B cell (primary cell): Measurements from ENCODE around the gene SHC3. TPM values are rescaled to one million over a fixed set of nuclear protein-coding genes. Genes with fewer than 3 reads are reported as not detected.

Experiments
- ATAC-seq: fragments of 200-7000 bp; cut with Tn5 transposase; one replicate; pipeline ENCODE4 v1.10.0; 2021; ENCODE audit warnings: low read depth, mild to moderate bottlenecking, moderate number of reproducible peaks, moderate library complexity
- CTCF ChIA-PET: fragments of 350-600 bp; sonication (Branson Sonifier 250); formaldehyde crosslinking; loops from one replicate; lab custom pipeline; 2021; ENCODE audit warnings: antibody characterized with exemption, inconsistent platforms; lab: Charles Lee
- POLR2A ChIA-PET: fragments of 350-600 bp; sonication (Branson Sonifier 250); formaldehyde crosslinking; loops from one replicate; lab custom pipeline; 2021; ENCODE audit warnings: antibody characterized with exemption; lab: Charles Lee
- DNase-seq: peaks from one replicate; pipeline ENCODE4 v3.0.0; 2013
- H2AFZ ChIP-seq: 2 replicates; pipeline ENCODE4 v1.6.1; 2012; ENCODE audit warnings: mild to moderate bottlenecking, low read depth, low read length; ENCODE audit not compliant: insufficient read depth, poor library complexity, severe bottlenecking
- H3K27ac ChIP-seq, 2 donors: 1 replicate in 1 of 2; 2 replicates in 1 of 2; pipeline ENCODE4 v1.5.1; 2012 to 2013; ENCODE audit warnings: low read length in 2 of 2, mild to moderate bottlenecking in 2 of 2, moderate library complexity in 1 of 2
- H3K27me3 ChIP-seq, 4 experiments: fragments of 200-600 bp in 1 of 4; sonication (generic) in 1 of 4; replicated peaks in 1 of 4; 1 replicate in 2 of 4; 2 replicates in 2 of 4; pipeline versions ENCODE4 v1.6.1 to v1.7.0; 2013 to 2016; ENCODE audit warnings: low read length in 3 of 4, mild to moderate bottlenecking in 2 of 4, mixed read lengths in 1 of 4, moderate library complexity in 1 of 4; ENCODE audit not compliant: insufficient read depth in 4 of 4, control insufficient read depth in 3 of 4; ENCODE audit errors: control extremely low read depth in 1 of 4
- H3K36me3 ChIP-seq, 2 experiments: replicated peaks in 1 of 2; 1 replicate in 1 of 2; 2 replicates in 1 of 2; pipeline versions ENCODE4 v1.6.1 to v1.7.1; 2013; ENCODE audit warnings: low read length in 1 of 2; ENCODE audit not compliant: insufficient read depth in 2 of 2, control insufficient read depth in 1 of 2; ENCODE audit errors: control extremely low read depth in 1 of 2, extremely low read depth in 1 of 2
- H3K4me1 ChIP-seq, 2 donors: fragments of 200-600 bp in 1 of 2; sonication (generic) in 1 of 2; 1 replicate in 1 of 2; 2 replicates in 1 of 2; pipeline versions ENCODE4 v1.5.1 to v1.6.1; 2013 to 2017; ENCODE audit warnings: low read length in 2 of 2; ENCODE audit not compliant: control insufficient read depth in 2 of 2, insufficient read depth in 2 of 2
- H3K4me2 ChIP-seq: replicated peaks from 2 replicates; pipeline ENCODE3; 2012; ENCODE audit warnings: mild to moderate bottlenecking, low read depth, low read length; ENCODE audit not compliant: poor library complexity, severe bottlenecking
- H3K4me3 ChIP-seq, 5 experiments: fragments of 200-600 bp in 1 of 5; sonication (generic) in 1 of 5; 1 replicate in 3 of 5; 2 replicates in 2 of 5; pipeline versions ENCODE4 v1.5.1 to v1.7.0; 2011 to 2016; ENCODE audit warnings: low read length in 4 of 5, mild to moderate bottlenecking in 4 of 5, low read depth in 2 of 5, control low read depth in 1 of 5, moderate library complexity in 1 of 5; ENCODE audit not compliant: insufficient read depth in 1 of 5; ENCODE audit errors: control extremely low read depth in 1 of 5, extremely low read depth in 1 of 5
- H3K79me2 ChIP-seq: fragments of 200-600 bp; sonication (generic); one replicate; pipeline ENCODE4 v1.6.0; 2016; ENCODE audit warnings: low read length; ENCODE audit not compliant: control insufficient read depth, insufficient read depth
- H3K9ac ChIP-seq: fragments of 200-600 bp; sonication (generic); 2 replicates; pipeline ENCODE4 v1.6.1; 2017; ENCODE audit warnings: mild to moderate bottlenecking, low read length, moderate library complexity
- H3K9me3 ChIP-seq, 3 donors: one replicate each; pipeline versions ENCODE4 v1.6.1 to v1.7.1; 2013; ENCODE audit warnings: low read length in 2 of 3; ENCODE audit not compliant: control insufficient read depth in 2 of 3, insufficient read depth in 1 of 3; ENCODE audit errors: control extremely low read depth in 1 of 3
- H4K20me1 ChIP-seq: 2 replicates; pipeline ENCODE4 v1.6.0; 2012; ENCODE audit warnings: mild to moderate bottlenecking, low read length; ENCODE audit not compliant: insufficient read depth, control insufficient read depth, poor library complexity, severe bottlenecking
- H3K27ac Mint-ChIP-seq: one replicate; pipeline ENCODE4 v1.8.0; 2021; ENCODE audit warnings: mixed read lengths
- H3K27me3 Mint-ChIP-seq: one replicate; pipeline ENCODE4 v1.8.0; 2021; ENCODE audit warnings: mixed read lengths
- H3K4me1 Mint-ChIP-seq: one replicate; pipeline ENCODE4 v1.8.0; 2021; ENCODE audit warnings: mixed read lengths
- H3K4me3 Mint-ChIP-seq: one replicate; pipeline ENCODE4 v1.8.0; 2021; ENCODE audit warnings: mixed read lengths
- H3K9me3 Mint-ChIP-seq: one replicate; pipeline ENCODE4 v1.8.0; 2022; ENCODE audit warnings: mixed read lengths; ENCODE audit not compliant: insufficient read depth
- EZH2 ChIP-seq: IDR thresholded peaks from 2 replicates; pipeline ENCODE4 v1.6.1; 2012; ENCODE audit warnings: borderline replicate concordance, low read depth, mild to moderate bottlenecking, moderate library complexity, low read length; ENCODE audit not compliant: insufficient read depth, poor library complexity, severe bottlenecking
- WGBS: methylation state at CpG from one replicate; pipeline ENCODE4 v1.1.5; 2013; ENCODE audit warnings: missing lambda C conversion rate; ENCODE audit not compliant: insufficient coverage; 5-methylcytosine and 5-hydroxymethylcytosine counted together
- intact Hi-C: fragments of 100-400 bp; cut with micrococcal nuclease; formaldehyde crosslinking; loops from one replicate; pipeline ENCODE4 v1.10.0; 2022
- polyA plus RNA-seq: library from polyadenylated mRNA; depleted of rRNA; stranded (reverse); fragments of >200 nt; gene quantifications from 2 replicates; pipeline ENCODE4 v1.2.3, GENCODE V29; 2012
- total RNA-seq, 2 donors: library from RNA; stranded (reverse); fragments of 120-200 nt in 1 of 2; gene quantifications; 1 replicate in 1 of 2; 2 replicates in 1 of 2; pipeline versions ENCODE4 v1.2.3 to v1.2.4, GENCODE V29; 2013 to 2022
- TF ChIP-seq, protein P1 (sequence below): fragments of 200-600 bp; IDR thresholded peaks from one replicate; pipeline ENCODE4 v1.8.0; 2022; ENCODE audit warnings: antibody characterized with exemption, mild to moderate bottlenecking

SHC3 gene
- total and polyA plus RNA-seq, 2 donors (not counting 1 experiment from before 2014, with no cell fraction given), result 0.03 TPM; not detected in 1

GRCh38 chr9:89104821-89105220 is 73.8 kb downstream of the SHC3 start:
- ChIA-PET CTCF (no interaction called here), POLR2A (no interaction called here)
- no peaks in the 10 kb centered on the region for H3K36me3 ChIP-seq
- peaks cover 0 to 4% (median under 1%) of the 10 kb centered on the region in 4 experiments for H3K27me3 ChIP-seq
- no peaks in the 10 kb centered on the region for H3K9me3 Mint-ChIP-seq
- H3K27ac Mint-ChIP-seq, result no peak overlapping the region
- DNase-seq (no peak), ATAC-seq (no peak)
- H3K4me1 Mint-ChIP-seq, result no peaks in the 10 kb centered on the region
- H3K9me3 ChIP-seq, result no peaks in the 10 kb centered on the region
- no peak overlapping the region for H3K9ac ChIP-seq
- H3K4me1 ChIP-seq, result no peaks in the 10 kb centered on the region
- intact Hi-C loops, result no loop called here
- no peaks in the 10 kb centered on the region for H4K20me1 ChIP-seq
- H3K79me2 ChIP-seq, result no peaks in the 10 kb centered on the region
- TF ChIP-seq, protein P1, sequence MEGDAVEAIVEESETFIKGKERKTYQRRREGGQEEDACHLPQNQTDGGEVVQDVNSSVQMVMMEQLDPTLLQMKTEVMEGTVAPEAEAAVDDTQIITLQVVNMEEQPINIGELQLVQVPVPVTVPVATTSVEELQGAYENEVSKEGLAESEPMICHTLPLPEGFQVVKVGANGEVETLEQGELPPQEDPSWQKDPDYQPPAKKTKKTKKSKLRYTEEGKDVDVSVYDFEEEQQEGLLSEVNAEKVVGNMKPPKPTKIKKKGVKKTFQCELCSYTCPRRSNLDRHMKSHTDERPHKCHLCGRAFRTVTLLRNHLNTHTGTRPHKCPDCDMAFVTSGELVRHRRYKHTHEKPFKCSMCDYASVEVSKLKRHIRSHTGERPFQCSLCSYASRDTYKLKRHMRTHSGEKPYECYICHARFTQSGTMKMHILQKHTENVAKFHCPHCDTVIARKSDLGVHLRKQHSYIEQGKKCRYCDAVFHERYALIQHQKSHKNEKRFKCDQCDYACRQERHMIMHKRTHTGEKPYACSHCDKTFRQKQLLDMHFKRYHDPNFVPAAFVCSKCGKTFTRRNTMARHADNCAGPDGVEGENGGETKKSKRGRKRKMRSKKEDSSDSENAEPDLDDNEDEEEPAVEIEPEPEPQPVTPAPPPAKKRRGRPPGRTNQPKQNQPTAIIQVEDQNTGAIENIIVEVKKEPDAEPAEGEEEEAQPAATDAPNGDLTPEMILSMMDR, result no peak
- TF ChIP-seq EZH2, result no peak
- no peak overlapping the region for H2AFZ ChIP-seq
- H3K27me3 Mint-ChIP-seq, result peaks cover 14% of the 10 kb centered on the region
- no peak overlapping the region for H3K4me2 ChIP-seq
- WGBS, result 88% methylated on average over 4 of the region's 4 CpGs
- H3K27ac ChIP-seq, result no peak overlapping the region
- H3K4me3 ChIP-seq, result no peak overlapping the region
- H3K4me3 Mint-ChIP-seq, result no peak overlapping the region

- H3K9me3 ChIP-seq, result no peaks in the 10 kb centered on the region
- H3K79me2 ChIP-seq, result no peaks in the 10 kb centered on the region
- Mint-ChIP-seq H3K4me3 (no peak overlapping the region), H3K9me3 (peaks cover 2% of the 10 kb centered on the region), H3K4me1 (no peaks in the 10 kb centered on the region), H3K27me3 (peaks cover 6% of the 10 kb centered on the region), H3K27ac (no peak overlapping the region)
- ChIA-PET POLR2A (no interaction called here), CTCF (no interaction called here)
- no peaks in the 10 kb centered on the region for H4K20me1 ChIP-seq
- intact Hi-C loops, result no loop called here
- no peak overlapping the region for H3K9ac ChIP-seq
- H3K4me3 ChIP-seq, result no peak overlapping the region
- H3K27ac ChIP-seq, result no peak overlapping the region
- no peak for DNase-seq
- TF ChIP-seq, protein P1, result no peak
- TF ChIP-seq EZH2, result no peak
- H2AFZ ChIP-seq, result no peak overlapping the region
- H3K27me3 ChIP-seq, result no peaks in the 10 kb centered on the region
- no peaks in the 10 kb centered on the region for H3K36me3 ChIP-seq
- H3K4me2 ChIP-seq, result no peak overlapping the region
- WGBS, result 100% methylated on average over 2 of the region's 2 CpGs
- no peak for ATAC-seq
- H3K4me1 ChIP-seq, result no peaks in the 10 kb centered on the region
Measured at GRCh38 chr9:89097219-89097618, 81.4 kb downstream of the SHC3 start.
